GM23248 (cell line): ENCODE data around the gene PTGR3.

Experiments used
- EZH2 ChIP-seq: fragments of 200-600 bp; sonication (generic); IDR thresholded peaks from 2 replicates; pipeline ENCODE4 v1.6.1; 2018; ENCODE audit warnings: antibody characterized with exemption, mild to moderate bottlenecking; ENCODE audit not compliant: insufficient read depth, poor library complexity, severe bottlenecking
- EZH2phosphoT487 ChIP-seq: fragments of 200-600 bp; sonication (generic); IDR thresholded peaks from 2 replicates; pipeline ENCODE4 v1.6.1; 2018; ENCODE audit warnings: antibody characterized with exemption, moderate library complexity, mild to moderate bottlenecking, low read depth; ENCODE audit not compliant: insufficient read depth

DNA sequence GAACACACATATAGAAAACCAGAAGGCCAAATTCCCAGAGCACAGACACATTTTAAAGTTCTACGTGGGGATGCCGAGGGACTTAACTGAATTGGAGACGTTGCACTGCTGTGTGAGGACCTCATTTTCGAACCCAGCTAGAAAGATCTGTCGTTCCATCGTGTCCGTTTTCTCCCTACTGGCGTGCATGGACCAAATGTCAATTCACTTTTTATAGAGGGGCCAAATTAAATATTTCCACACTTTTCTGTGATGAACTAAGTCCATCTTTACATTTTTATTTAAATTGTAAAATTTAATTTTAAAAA lies 966 bp upstream of the PTGR3 start:
- no peak for TF ChIP-seq EZH2
- no peak for TF ChIP-seq EZH2phosphoT487
